GM12878 (cell line): ENCODE data around the gene PRC1. TPM values are rescaled to one million over a fixed set of nuclear protein-coding genes. Genes with fewer than 3 reads are reported as not detected.

Source experiments
- BACH1 ChIP-seq: fragments of 450-650 bp; IDR thresholded peaks from 2 replicates; pipeline ENCODE4 v1.6.1; 2017; ENCODE audit warnings: mild to moderate bottlenecking, borderline replicate concordance
- BRCA1 ChIP-seq: IDR thresholded peaks from 2 replicates; pipeline ENCODE4 v1.6.1; 2011; ENCODE audit warnings: low read depth, low read length, improper control_type of control experiment
- CHD4 ChIP-seq: fragments of 200-600 bp; sonication (generic); IDR thresholded peaks from 2 replicates; pipeline ENCODE4 v1.6.1; 2016; ENCODE audit warnings: mild to moderate bottlenecking
- HDAC6 ChIP-seq: fragments of 200-600 bp; sonication (generic); IDR thresholded peaks from one replicate; pipeline ENCODE4 v1.8.0; 2017; ENCODE audit warnings: antibody characterized with exemption; ENCODE audit not compliant: unreplicated experiment
- NR2C1 ChIP-seq: fragments of 450-650 bp; IDR thresholded peaks from 2 replicates; pipeline ENCODE4 v1.6.1; 2017; ENCODE audit warnings: antibody characterized with exemption, mild to moderate bottlenecking, moderate library complexity
- POLR2A ChIP-seq: IDR thresholded peaks from 2 replicates; pipeline ENCODE4 v1.6.1; 2011; ENCODE audit warnings: low read depth, mild to moderate bottlenecking, low read length
- POU2F2 ChIP-seq: IDR thresholded peaks from 3 replicates; pipeline ENCODE4 v1.6.1; 2011; ENCODE audit warnings: low read depth, mild to moderate bottlenecking, low read length, borderline replicate concordance
- TAF1 ChIP-seq: IDR thresholded peaks from 2 replicates; pipeline ENCODE4 v1.6.1; 2011; ENCODE audit warnings: mild to moderate bottlenecking, low read depth, low read length, borderline replicate concordance
- TCF3 ChIP-seq: IDR thresholded peaks from 2 replicates; pipeline ENCODE4 v1.6.1; 2012; ENCODE audit warnings: low read depth, mild to moderate bottlenecking, low read length, borderline replicate concordance; ENCODE audit not compliant: insufficient read depth
- ZBTB33 ChIP-seq: fragments of 450-650 bp; IDR thresholded peaks from 2 replicates; pipeline ENCODE4 v1.6.1; 2017; ENCODE audit warnings: mild to moderate bottlenecking
- polyA plus RNA-seq, 11 experiments: library from polyadenylated mRNA; depleted of rRNA in 4 of 11; unstranded in 6 of 11; stranded (reverse) in 5 of 11; fragments of >200 nt; fragmentation: Nextera tagmentation in 4 of 11; fragmentation: Illumina TruSeq in 1 of 11; extraction: Ambion mirVana in 4 of 11; extraction: Trizol in 1 of 11; gene quantifications; 1 replicate in 1 of 11; 2 replicates in 10 of 11; pipeline versions ENCODE4 v1.2.1 to v1.2.3, GENCODE V29; 2011 to 2016; ENCODE audit warnings: inconsistent platforms in 2 of 11, missing spikeins in 2 of 11, low read depth in 1 of 11
- total RNA-seq, 4 experiments: library from RNA; depleted of rRNA in 3 of 4; stranded (reverse); fragments of >200 nt in 3 of 4; fragmentation: Illumina TruSeq in 1 of 4; extraction: Trizol in 1 of 4; gene quantifications; 2 replicates each; pipeline versions ENCODE4 v1.2.1 to v1.2.3, GENCODE V29; 2013 to 2021
- TF ChIP-seq, protein P1 (sequence below): fragments of 450-650 bp; IDR thresholded peaks from 2 replicates; pipeline ENCODE4 v1.6.1; 2018; ENCODE audit warnings: mild to moderate bottlenecking, low read depth, moderate library complexity; ENCODE audit not compliant: partially characterized antibody
- TF ChIP-seq, protein P2 (sequence below): IDR thresholded peaks from 2 replicates; pipeline ENCODE4 v1.6.1; 2012; ENCODE audit warnings: mild to moderate bottlenecking, low read depth, low read length

PRC1 gene
- total and polyA plus RNA-seq, 10 of the 15 experiments (the other 5 are each of a cell fraction or from before 2014, with no cell fraction given) = 100 to 241 (median 131) TPM

DNA sequence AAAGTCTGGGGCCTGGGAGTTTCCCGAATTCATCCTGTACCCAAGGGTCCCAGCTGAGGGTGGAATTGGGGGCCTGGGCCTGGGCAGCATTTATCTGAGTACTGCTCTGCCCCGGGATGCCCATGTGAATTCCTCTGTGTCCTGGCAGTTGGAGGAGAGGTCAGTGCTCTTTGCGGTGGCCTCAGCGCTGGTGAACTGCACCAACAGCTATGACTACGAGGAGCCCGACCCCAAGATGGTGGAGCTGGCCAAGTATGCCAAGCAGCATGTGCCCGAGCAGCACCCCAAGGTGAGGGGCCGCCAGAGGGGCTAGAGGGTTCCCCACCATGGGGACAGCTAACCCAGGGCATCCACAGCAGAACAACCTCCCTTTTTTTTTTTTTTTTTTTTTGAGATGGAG lies 45.8 kb downstream of the PRC1 start (continued):
- TF ChIP-seq, protein P1, sequence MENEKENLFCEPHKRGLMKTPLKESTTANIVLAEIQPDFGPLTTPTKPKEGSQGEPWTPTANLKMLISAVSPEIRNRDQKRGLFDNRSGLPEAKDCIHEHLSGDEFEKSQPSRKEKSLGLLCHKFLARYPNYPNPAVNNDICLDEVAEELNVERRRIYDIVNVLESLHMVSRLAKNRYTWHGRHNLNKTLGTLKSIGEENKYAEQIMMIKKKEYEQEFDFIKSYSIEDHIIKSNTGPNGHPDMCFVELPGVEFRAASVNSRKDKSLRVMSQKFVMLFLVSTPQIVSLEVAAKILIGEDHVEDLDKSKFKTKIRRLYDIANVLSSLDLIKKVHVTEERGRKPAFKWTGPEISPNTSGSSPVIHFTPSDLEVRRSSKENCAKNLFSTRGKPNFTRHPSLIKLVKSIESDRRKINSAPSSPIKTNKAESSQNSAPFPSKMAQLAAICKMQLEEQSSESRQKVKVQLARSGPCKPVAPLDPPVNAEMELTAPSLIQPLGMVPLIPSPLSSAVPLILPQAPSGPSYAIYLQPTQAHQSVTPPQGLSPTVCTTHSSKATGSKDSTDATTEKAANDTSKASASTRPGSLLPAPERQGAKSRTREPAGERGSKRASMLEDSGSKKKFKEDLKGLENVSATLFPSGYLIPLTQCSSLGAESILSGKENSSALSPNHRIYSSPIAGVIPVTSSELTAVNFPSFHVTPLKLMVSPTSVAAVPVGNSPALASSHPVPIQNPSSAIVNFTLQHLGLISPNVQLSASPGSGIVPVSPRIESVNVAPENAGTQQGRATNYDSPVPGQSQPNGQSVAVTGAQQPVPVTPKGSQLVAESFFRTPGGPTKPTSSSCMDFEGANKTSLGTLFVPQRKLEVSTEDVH = no peak
- TF ChIP-seq TCF3 (no peak), BACH1 (no peak), POLR2A (no peak), TAF1 (no peak), CHD4 (no peak), POU2F2 (no peak), HDAC6 (no peak), ZBTB33 (no peak), BRCA1 (no peak), NR2C1 (no peak)
- TF ChIP-seq, protein P2, sequence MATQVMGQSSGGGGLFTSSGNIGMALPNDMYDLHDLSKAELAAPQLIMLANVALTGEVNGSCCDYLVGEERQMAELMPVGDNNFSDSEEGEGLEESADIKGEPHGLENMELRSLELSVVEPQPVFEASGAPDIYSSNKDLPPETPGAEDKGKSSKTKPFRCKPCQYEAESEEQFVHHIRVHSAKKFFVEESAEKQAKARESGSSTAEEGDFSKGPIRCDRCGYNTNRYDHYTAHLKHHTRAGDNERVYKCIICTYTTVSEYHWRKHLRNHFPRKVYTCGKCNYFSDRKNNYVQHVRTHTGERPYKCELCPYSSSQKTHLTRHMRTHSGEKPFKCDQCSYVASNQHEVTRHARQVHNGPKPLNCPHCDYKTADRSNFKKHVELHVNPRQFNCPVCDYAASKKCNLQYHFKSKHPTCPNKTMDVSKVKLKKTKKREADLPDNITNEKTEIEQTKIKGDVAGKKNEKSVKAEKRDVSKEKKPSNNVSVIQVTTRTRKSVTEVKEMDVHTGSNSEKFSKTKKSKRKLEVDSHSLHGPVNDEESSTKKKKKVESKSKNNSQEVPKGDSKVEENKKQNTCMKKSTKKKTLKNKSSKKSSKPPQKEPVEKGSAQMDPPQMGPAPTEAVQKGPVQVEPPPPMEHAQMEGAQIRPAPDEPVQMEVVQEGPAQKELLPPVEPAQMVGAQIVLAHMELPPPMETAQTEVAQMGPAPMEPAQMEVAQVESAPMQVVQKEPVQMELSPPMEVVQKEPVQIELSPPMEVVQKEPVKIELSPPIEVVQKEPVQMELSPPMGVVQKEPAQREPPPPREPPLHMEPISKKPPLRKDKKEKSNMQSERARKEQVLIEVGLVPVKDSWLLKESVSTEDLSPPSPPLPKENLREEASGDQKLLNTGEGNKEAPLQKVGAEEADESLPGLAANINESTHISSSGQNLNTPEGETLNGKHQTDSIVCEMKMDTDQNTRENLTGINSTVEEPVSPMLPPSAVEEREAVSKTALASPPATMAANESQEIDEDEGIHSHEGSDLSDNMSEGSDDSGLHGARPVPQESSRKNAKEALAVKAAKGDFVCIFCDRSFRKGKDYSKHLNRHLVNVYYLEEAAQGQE = no peak
